ENCODE measurements around the gene KATNA1. TPM values are rescaled to one million over a fixed set of nuclear protein-coding genes. Genes with fewer than 3 reads are reported as not detected.

KATNA1 gene
- total RNA-seq, 1 donor = 36.9 TPM

DNA sequence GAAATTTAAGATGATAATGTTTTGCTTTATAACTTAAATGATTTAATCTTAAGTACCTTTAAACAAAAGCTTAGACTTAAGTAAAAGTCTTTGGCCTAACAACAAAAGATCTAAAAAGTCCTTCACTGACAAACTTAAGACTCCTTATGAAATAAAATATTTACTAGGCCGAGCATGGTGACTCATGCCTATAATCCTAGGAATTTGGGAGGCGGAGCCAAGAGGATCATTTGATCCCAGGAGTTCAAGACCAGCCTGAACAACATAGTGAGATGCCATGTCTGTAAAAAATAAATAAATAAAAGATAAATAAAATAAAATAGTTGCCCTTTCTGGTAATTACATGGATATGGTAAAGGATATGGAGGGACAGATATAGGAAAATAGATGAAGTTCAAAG lies 12.4 kb downstream of the KATNA1 start:
- no peak for DNase-seq (ENCODE audit: insufficient read length, low spot score, missing footprints)

DNA sequence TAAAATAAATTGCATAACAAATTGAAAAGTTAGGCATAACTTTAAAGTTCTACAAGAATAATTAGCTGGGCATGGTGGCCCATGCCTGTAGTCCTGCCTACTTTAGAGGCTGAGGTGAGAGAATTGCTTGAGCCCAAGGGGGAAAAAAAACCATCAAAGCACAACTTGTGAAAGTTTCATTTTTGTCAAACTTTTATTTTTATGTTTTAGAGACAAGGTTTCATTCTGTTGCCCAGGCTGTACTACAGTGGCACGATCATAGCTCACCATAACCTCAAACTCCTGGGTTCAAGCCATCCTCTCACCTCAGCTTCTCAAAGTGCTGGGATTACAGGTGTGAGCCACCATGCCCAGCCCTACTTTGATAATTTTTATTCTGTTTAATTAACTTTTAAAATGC lies 14.2 kb downstream of the KATNA1 start:
- Histone ChIP-seq H3K9me3 (ENCODE audit: low read depth, low read length) (no peaks in the 10 kb centered on the region), H3K36me3 (ENCODE audit: insufficient read depth, low read length) (peaks cover 4% of the 10 kb centered on the region), H4K20me1 (ENCODE audit: insufficient read depth, low read length) (no peaks in the 10 kb centered on the region), H3K27ac (ENCODE audit: low read depth, low read length) (no peak overlapping the region), H3K27me3 (ENCODE audit: insufficient read depth, low read length) (no peaks in the 10 kb centered on the region), H3K4me3 (ENCODE audit: insufficient read depth, low read length) (no peak overlapping the region), H3K4me2 (ENCODE audit: insufficient read depth, low read length) (no peak overlapping the region), H2AFZ (ENCODE audit: low read length) (no peak overlapping the region), H3K79me2 (ENCODE audit: insufficient read depth, low read length) (peaks cover 10% of the 10 kb centered on the region), H3K4me1 (ENCODE audit: insufficient read depth, low read length) (peaks cover 2% of the 10 kb centered on the region)
- TF ChIP-seq, protein P1, sequence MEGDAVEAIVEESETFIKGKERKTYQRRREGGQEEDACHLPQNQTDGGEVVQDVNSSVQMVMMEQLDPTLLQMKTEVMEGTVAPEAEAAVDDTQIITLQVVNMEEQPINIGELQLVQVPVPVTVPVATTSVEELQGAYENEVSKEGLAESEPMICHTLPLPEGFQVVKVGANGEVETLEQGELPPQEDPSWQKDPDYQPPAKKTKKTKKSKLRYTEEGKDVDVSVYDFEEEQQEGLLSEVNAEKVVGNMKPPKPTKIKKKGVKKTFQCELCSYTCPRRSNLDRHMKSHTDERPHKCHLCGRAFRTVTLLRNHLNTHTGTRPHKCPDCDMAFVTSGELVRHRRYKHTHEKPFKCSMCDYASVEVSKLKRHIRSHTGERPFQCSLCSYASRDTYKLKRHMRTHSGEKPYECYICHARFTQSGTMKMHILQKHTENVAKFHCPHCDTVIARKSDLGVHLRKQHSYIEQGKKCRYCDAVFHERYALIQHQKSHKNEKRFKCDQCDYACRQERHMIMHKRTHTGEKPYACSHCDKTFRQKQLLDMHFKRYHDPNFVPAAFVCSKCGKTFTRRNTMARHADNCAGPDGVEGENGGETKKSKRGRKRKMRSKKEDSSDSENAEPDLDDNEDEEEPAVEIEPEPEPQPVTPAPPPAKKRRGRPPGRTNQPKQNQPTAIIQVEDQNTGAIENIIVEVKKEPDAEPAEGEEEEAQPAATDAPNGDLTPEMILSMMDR (IDR thresholded peaks at IDR 0.05; ENCODE audit: extremely low read depth, low read depth, low read length) = no peak
- no peak for DNase-seq (ENCODE audit: insufficient read length, low spot score, missing footprints)

More for the DNA sequence above, 12.4 kb downstream of the KATNA1 start:
- no peak overlapping the region for H3K4me3 ChIP-seq (ENCODE audit: insufficient read depth, low read length)
- no peaks in the 10 kb centered on the region for H3K27me3 ChIP-seq (ENCODE audit: insufficient read depth, low read length)
- no peaks in the 10 kb centered on the region for H4K20me1 ChIP-seq (ENCODE audit: insufficient read depth, low read length)
- peaks cover 19% of the 10 kb centered on the region for H3K79me2 ChIP-seq (ENCODE audit: insufficient read depth, low read length)
- TF ChIP-seq, protein P1 (IDR thresholded peaks at IDR 0.05; ENCODE audit: extremely low read depth, low read depth, low read length) = no peak
- H3K4me2 ChIP-seq (ENCODE audit: insufficient read depth, low read length) = no peak overlapping the region
- no peak overlapping the region for H2AFZ ChIP-seq (ENCODE audit: low read length)
- H3K4me1 ChIP-seq (ENCODE audit: insufficient read depth, low read length) = peaks cover 2% of the 10 kb centered on the region
- H3K27ac ChIP-seq (ENCODE audit: low read depth, low read length) = no peak overlapping the region
- H3K36me3 ChIP-seq (ENCODE audit: insufficient read depth, low read length) = peaks cover 4% of the 10 kb centered on the region
- H3K9me3 ChIP-seq (ENCODE audit: low read depth, low read length) = no peaks in the 10 kb centered on the region

DNA sequence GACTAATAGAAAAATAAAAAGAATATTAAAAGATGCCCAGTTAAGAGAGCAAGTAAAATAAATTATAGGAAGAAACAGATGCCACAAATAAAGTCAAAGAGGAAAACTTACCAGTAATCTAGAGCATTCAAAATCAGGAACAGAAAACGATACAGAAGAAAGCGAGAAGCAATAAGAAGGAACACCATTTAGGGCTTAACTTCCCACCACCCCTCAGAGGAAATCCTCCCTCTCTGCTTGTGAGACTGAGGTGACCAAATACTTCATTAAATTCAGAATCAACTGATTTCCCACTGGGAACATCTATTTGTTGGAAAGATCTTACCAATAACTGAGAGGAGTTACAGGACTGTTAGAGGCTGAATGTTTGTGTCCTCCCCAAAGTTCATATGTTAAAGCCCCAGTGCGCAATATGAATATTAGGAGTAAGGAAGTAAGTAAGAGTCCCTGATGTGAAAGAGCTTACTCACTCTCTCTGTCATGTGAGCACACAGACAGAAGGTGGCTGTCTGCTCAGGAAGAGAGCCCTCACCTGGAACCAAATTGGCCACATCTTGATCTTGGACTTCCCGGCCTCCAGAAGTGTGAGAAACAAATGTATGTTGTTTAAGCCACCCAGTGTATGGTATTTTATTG lies 19.5 kb downstream of the KATNA1 start:
- Histone ChIP-seq H2AFZ (ENCODE audit: low read length) (no peak overlapping the region), H3K79me2 (ENCODE audit: insufficient read depth, low read length) (no peaks in the 10 kb centered on the region), H3K4me3 (ENCODE audit: insufficient read depth, low read length) (no peak overlapping the region), H4K20me1 (ENCODE audit: insufficient read depth, low read length) (no peaks in the 10 kb centered on the region), H3K36me3 (ENCODE audit: insufficient read depth, low read length) (no peaks in the 10 kb centered on the region), H3K4me1 (ENCODE audit: insufficient read depth, low read length) (no peaks in the 10 kb centered on the region), H3K27me3 (ENCODE audit: insufficient read depth, low read length) (no peaks in the 10 kb centered on the region), H3K27ac (ENCODE audit: low read depth, low read length) (no peak overlapping the region), H3K4me2 (ENCODE audit: insufficient read depth, low read length) (no peak overlapping the region), H3K9me3 (ENCODE audit: low read depth, low read length) (no peaks in the 10 kb centered on the region)
- no peak for DNase-seq (ENCODE audit: insufficient read length, low spot score, missing footprints)
- TF ChIP-seq, protein P1 (IDR thresholded peaks at IDR 0.05; ENCODE audit: extremely low read depth, low read depth, low read length) = no peak

DNA sequence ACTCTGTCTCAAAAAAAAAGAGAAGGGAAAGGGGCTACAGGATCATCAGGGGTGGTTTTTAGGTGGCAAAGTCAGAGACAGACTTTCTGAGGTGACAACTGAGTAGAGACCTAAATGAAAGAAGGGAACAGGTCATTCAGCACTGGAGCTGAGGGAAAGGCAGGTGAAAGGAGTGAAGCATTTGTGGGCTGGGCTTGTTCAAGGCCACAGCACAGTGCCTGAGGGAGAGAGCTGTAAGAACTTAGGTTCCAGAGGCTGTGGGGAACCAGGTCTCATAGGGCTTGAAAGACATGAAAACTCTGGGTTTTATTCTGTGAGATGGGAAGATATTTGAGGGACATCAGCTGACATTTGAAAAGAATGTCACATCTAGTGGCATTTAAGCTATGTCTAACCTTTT lies 20.8 kb downstream of the KATNA1 start:
- Histone ChIP-seq H2AFZ (ENCODE audit: low read length) (no peak overlapping the region), H3K27me3 (ENCODE audit: insufficient read depth, low read length) (no peaks in the 10 kb centered on the region), H3K4me1 (ENCODE audit: insufficient read depth, low read length) (no peaks in the 10 kb centered on the region), H3K36me3 (ENCODE audit: insufficient read depth, low read length) (peaks cover 8% of the 10 kb centered on the region), H4K20me1 (ENCODE audit: insufficient read depth, low read length) (no peaks in the 10 kb centered on the region), H3K4me2 (ENCODE audit: insufficient read depth, low read length) (no peak overlapping the region), H3K9me3 (ENCODE audit: low read depth, low read length) (no peaks in the 10 kb centered on the region), H3K4me3 (ENCODE audit: insufficient read depth, low read length) (no peak overlapping the region), H3K27ac (ENCODE audit: low read depth, low read length) (no peak overlapping the region), H3K79me2 (ENCODE audit: insufficient read depth, low read length) (no peaks in the 10 kb centered on the region)
- TF ChIP-seq, protein P1 (IDR thresholded peaks at IDR 0.05; ENCODE audit: extremely low read depth, low read depth, low read length) = no peak
- DNase-seq (ENCODE audit: insufficient read length, low spot score, missing footprints) = no peak
